Urothelium cell line (cell line): Measurements from ENCODE around the gene FHIT.

ENCODE experiments used
- DNase-seq: peaks from one replicate; pipeline ENCODE4 v3.0.0; 2011; ENCODE audit warnings: low spot score, mixed read lengths
- FAIRE-seq: peaks from 2 replicates; lab custom pipeline; 2011; peaks lifted over from hg19 to GRCh38; lab: Jason Lieb, UNC

Gene FHIT

GRCh38 chr3:61172684-61173083 is 78.6 kb downstream of the FHIT start:
- DNase-seq: no peak
- FAIRE-seq: no peak

GRCh38 chr3:61172203-61172602 is 79.0 kb downstream of the FHIT start:
- DNase-seq (no peak), FAIRE-seq (no peak)

GRCh38 chr3:61169621-61170251 is 81.5 kb downstream of the FHIT start:
- FAIRE-seq (no peak), DNase-seq (no peak)

GRCh38 chr3:61168286-61168685 is 83.0 kb downstream of the FHIT start:
- FAIRE-seq: no peak
- no peak for DNase-seq

GRCh38 chr3:61162965-61163364 is 88.3 kb downstream of the FHIT start:
- FAIRE-seq: no peak
- no peak for DNase-seq

- DNase-seq (no peak), FAIRE-seq (no peak)
Observed at GRCh38 chr3:61158667-61159066, 92.6 kb downstream of the FHIT start.

GRCh38 chr3:61158216-61158615 is 93.0 kb downstream of the FHIT start:
- no peak for FAIRE-seq
- DNase-seq: no peak

GRCh38 chr3:61157414-61157813 is 93.8 kb downstream of the FHIT start:
- DNase-seq: no peak
- FAIRE-seq: no peak

- DNase-seq (no peak), FAIRE-seq (no peak)
Observed at GRCh38 chr3:61155701-61156292, 95.5 kb downstream of the FHIT start.

GRCh38 chr3:61154457-61155198 is 96.6 kb downstream of the FHIT start:
- FAIRE-seq: no peak
- no peak for DNase-seq

GRCh38 chr3:61152071-61152470 is 99.2 kb downstream of the FHIT start:
- DNase-seq (no peak), FAIRE-seq (no peak)

GRCh38 chr3:61149236-61149635 is 102.0 kb downstream of the FHIT start:
- FAIRE-seq: no peak

GRCh38 chr3:61146010-61146890 is 105.0 kb downstream of the FHIT start:
- DNase-seq (no peak), FAIRE-seq (no peak)

More at GRCh38 chr3:61149236-61149635, 102.0 kb downstream of the FHIT start:
- no peak for DNase-seq

GRCh38 chr3:61141697-61142096 is 109.6 kb downstream of the FHIT start:
- FAIRE-seq: no peak

GRCh38 chr3:61141227-61141626 is 110.0 kb downstream of the FHIT start:
- FAIRE-seq (no peak), DNase-seq (no peak)

More at GRCh38 chr3:61141697-61142096, 109.6 kb downstream of the FHIT start:
- no peak for DNase-seq

- DNase-seq: no peak
- no peak for FAIRE-seq
Observed at GRCh38 chr3:61139686-61140085, 111.6 kb downstream of the FHIT start.

- DNase-seq (no peak), FAIRE-seq (no peak)
Observed at GRCh38 chr3:61138401-61138800, 112.9 kb downstream of the FHIT start.

GRCh38 chr3:61136191-61136590 is 115.1 kb downstream of the FHIT start:
- no peak for DNase-seq

GRCh38 chr3:61134532-61134931 is 116.7 kb downstream of the FHIT start:
- DNase-seq (no peak), FAIRE-seq (no peak)

More at GRCh38 chr3:61136191-61136590, 115.1 kb downstream of the FHIT start:
- FAIRE-seq: no peak

- FAIRE-seq: no peak
- DNase-seq: no peak
Observed at GRCh38 chr3:61132062-61132461, 119.2 kb downstream of the FHIT start.

- FAIRE-seq (no peak), DNase-seq (no peak)
Observed at GRCh38 chr3:61118830-61119229, 132.4 kb downstream of the FHIT start.
